Lower leg skin (tissue), 4 donors: Measurements from ENCODE around the gene HNRNPC. TPM values are rescaled to one million over a fixed set of nuclear protein-coding genes. Genes with fewer than 3 reads are reported as not detected.
"Not testable (repeated sequence)": the region's sequence is repeated elsewhere in the genome, so short reads cannot be mapped to it uniquely, and the experiment has no call there.

Experiments used
- DNase-seq, 2 donors: peaks; one replicate each; pipeline ENCODE4 v3.0.0-alpha.2; 2019; ENCODE audit warnings: low spot score in 2 of 2
- H3K4me3 ChIP-seq: fragments of 200-600 bp; sonication (generic); 2 replicates; pipeline ENCODE4 v1.5.1; 2017; ENCODE audit warnings: mild to moderate bottlenecking, low read depth; ENCODE audit not compliant: poor library complexity, severe bottlenecking
- CTCF ChIP-seq, 3 donors: fragments of 450-650 bp; IDR thresholded peaks; one replicate each; pipeline ENCODE4 v1.5.1; 2016; ENCODE audit warnings: antibody characterized with exemption in 3 of 3, mild to moderate bottlenecking in 3 of 3, moderate library complexity in 2 of 3
- POLR2A ChIP-seq, 2 donors: fragments of 450-650 bp; IDR thresholded peaks; one replicate each; pipeline ENCODE4 v1.6.1; 2016 to 2017; ENCODE audit warnings: antibody characterized with exemption in 2 of 2, mild to moderate bottlenecking in 1 of 2, moderate library complexity in 1 of 2
- WGBS, 2 donors: methylation state at CpG; one replicate each; pipeline ENCODE4 v1.1.5; 2018; 5-methylcytosine and 5-hydroxymethylcytosine counted together
- intact Hi-C: fragments of 100-400 bp; cut with DNase I; formaldehyde crosslinking; loops from one replicate; pipeline ENCODE4 v1.15.0; 2023; ENCODE audit warnings: low total_unique reads
- total RNA-seq, 4 donors: library from RNA; depleted of rRNA; stranded (reverse); fragments of >200 nt; gene quantifications; one replicate each; pipeline ENCODE4 v1.1.0, GENCODE V29; 2016

Gene HNRNPC
- total RNA-seq, 4 donors from 2014 or later, result 312 to 425 (median 376) TPM

- WGBS, 2 donors, result 78 to 84% methylated on average over 2 of the region's 2 CpGs
Measured at GRCh38 chr14:21219120-21219519, 50.1 kb downstream of the HNRNPC start.

GRCh38 chr14:21215879-21216251 lies 53.4 kb downstream of the HNRNPC start:
- intact Hi-C loops, result no loop called here
- no peak for TF ChIP-seq CTCF (IDR thresholded peaks at IDR 0.05)
- no peak for TF ChIP-seq POLR2A (IDR thresholded peaks at IDR 0.05)
- no peak overlapping the region for H3K4me3 ChIP-seq
- DNase-seq, result no peak
- WGBS, 2 donors, result 73 to 83% methylated on average over 4 of the region's 4 CpGs

More at GRCh38 chr14:21219120-21219519, 50.1 kb downstream of the HNRNPC start:
- TF ChIP-seq POLR2A (IDR thresholded peaks at IDR 0.05) (no peak), CTCF (IDR thresholded peaks at IDR 0.05) (no peak)
- intact Hi-C loops, result no loop called here
- no peak overlapping the region for H3K4me3 ChIP-seq
- no peak for DNase-seq

GRCh38 chr14:21215130-21215878 lies 53.9 kb downstream of the HNRNPC start:
- WGBS, 2 donors, result 67 to 71% methylated on average over 8 of the region's 8 CpGs
- DNase-seq, result no peak
- H3K4me3 ChIP-seq, result no peak overlapping the region
- TF ChIP-seq POLR2A (IDR thresholded peaks at IDR 0.05) (no peak), CTCF (IDR thresholded peaks at IDR 0.05) (no peak)
- intact Hi-C loops, result no loop called here

- intact Hi-C loops, result no loop called here
- TF ChIP-seq CTCF (IDR thresholded peaks at IDR 0.05), result no peak
- no peak for TF ChIP-seq POLR2A (IDR thresholded peaks at IDR 0.05)
- WGBS, 2 donors, result 91 to 96% methylated on average over 1 of the region's 1 CpG
- no peak for DNase-seq
- no peak overlapping the region for H3K4me3 ChIP-seq
Measured at GRCh38 chr14:21213652-21214051, 55.6 kb downstream of the HNRNPC start.

GRCh38 chr14:21212824-21213223 lies 56.4 kb downstream of the HNRNPC start:
- H3K4me3 ChIP-seq, intact Hi-C loops, DNase-seq: not testable (repeated sequence)
- WGBS, 2 donors, result 86 to 90% methylated on average over 8 of the region's 8 CpGs

- TF ChIP-seq POLR2A (IDR thresholded peaks at IDR 0.05) (no peak), CTCF (IDR thresholded peaks at IDR 0.05) (no peak)
- intact Hi-C loops, result no loop called here
- no peak for DNase-seq
- WGBS, 2 donors, result 88 to 90% methylated on average over 3 of the region's 3 CpGs
- no peak overlapping the region for H3K4me3 ChIP-seq
Measured at GRCh38 chr14:21211509-21211908, 57.7 kb downstream of the HNRNPC start.
